ENCODE results near the gene NLRP1.

The NLRP1 gene

GRCh38 chr17:5584383-5585286 is at the start of gene NLRP1:
NLRP1 (minus strand) TSS chr17:5584509; CDS start chr17:5583957, 552 bp downstream.
- peak; percentile 89 for DNase-seq (ENCODE audit: low read depth)

- no peak for DNase-seq (ENCODE audit: low read depth)
Measured at GRCh38 chr17:5631958-5632590, 47.8 kb upstream of the NLRP1 start.

- DNase-seq (ENCODE audit: low read depth), result no peak
Measured at GRCh38 chr17:5630434-5630833, 46.1 kb upstream of the NLRP1 start.

- DNase-seq (ENCODE audit: low read depth), result no peak
Measured at GRCh38 chr17:5629128-5629527, 44.8 kb upstream of the NLRP1 start.

GRCh38 chr17:5628262-5628661 is 44.0 kb upstream of the NLRP1 start:
- no peak for DNase-seq (ENCODE audit: low read depth)

- DNase-seq (ENCODE audit: low read depth), result no peak
Measured at GRCh38 chr17:5624211-5624610, 39.9 kb upstream of the NLRP1 start.

GRCh38 chr17:5621729-5622128 is 37.4 kb upstream of the NLRP1 start:
- no peak for DNase-seq (ENCODE audit: low read depth)

GRCh38 chr17:5621026-5621425 is 36.7 kb upstream of the NLRP1 start:
- no peak for DNase-seq (ENCODE audit: low read depth)

- no peak for DNase-seq (ENCODE audit: low read depth)
Measured at GRCh38 chr17:5619088-5619740, 34.9 kb upstream of the NLRP1 start.

- no peak for DNase-seq (ENCODE audit: low read depth)
Measured at GRCh38 chr17:5618476-5618875, 34.2 kb upstream of the NLRP1 start.

- no peak for DNase-seq (ENCODE audit: low read depth)
Measured at GRCh38 chr17:5615476-5615875, 31.2 kb upstream of the NLRP1 start.

GRCh38 chr17:5610956-5611355 is 26.6 kb upstream of the NLRP1 start:
- DNase-seq (ENCODE audit: low read depth), result no peak

GRCh38 chr17:5608399-5609112 is 24.2 kb upstream of the NLRP1 start:
- DNase-seq (ENCODE audit: low read depth), result no peak

- DNase-seq (ENCODE audit: low read depth), result no peak
Measured at GRCh38 chr17:5607946-5608345, 23.6 kb upstream of the NLRP1 start.

GRCh38 chr17:5605452-5605851 is 21.1 kb upstream of the NLRP1 start:
- no peak for DNase-seq (ENCODE audit: low read depth)

GRCh38 chr17:5600041-5600440 is 15.7 kb upstream of the NLRP1 start:
- DNase-seq (ENCODE audit: low read depth), result no peak

- no peak for DNase-seq (ENCODE audit: low read depth)
Measured at GRCh38 chr17:5598457-5598856, 14.1 kb upstream of the NLRP1 start.

- DNase-seq (ENCODE audit: low read depth), result no peak
Measured at GRCh38 chr17:5596421-5596820, 12.1 kb upstream of the NLRP1 start.

- DNase-seq (ENCODE audit: low read depth), result no peak
Measured at GRCh38 chr17:5595831-5596230, 11.5 kb upstream of the NLRP1 start.

GRCh38 chr17:5592382-5592781 is 8.1 kb upstream of the NLRP1 start:
- no peak for DNase-seq (ENCODE audit: low read depth)

- DNase-seq (ENCODE audit: low read depth), result no peak
Measured at GRCh38 chr17:5591966-5592365, 7.7 kb upstream of the NLRP1 start.

GRCh38 chr17:5588584-5588983 is 4.3 kb upstream of the NLRP1 start:
- no peak for DNase-seq (ENCODE audit: low read depth)

Data from activated T-cell treated with anti-CD3 and anti-CD28 coated beads for 48 hours (primary cell).